ENCODE measurements around the gene NFATC4. TPM values are rescaled to one million over a fixed set of nuclear protein-coding genes. Genes with fewer than 3 reads are reported as not detected.

The NFATC4 gene
- total RNA-seq, 1 experiment from 2014 or later: 60.7 TPM

- TF ChIP-seq AFF4 (CRISPR knock-in tag; IDR thresholded peaks at IDR 0.05; ENCODE audit: borderline replicate concordance) (no peak), ZSCAN18 (CRISPR knock-in tag; IDR thresholded peaks at IDR 0.05) (no peak), ZNF512 (CRISPR knock-in tag; IDR thresholded peaks at IDR 0.05; ENCODE audit: borderline replicate concordance) (no peak), MXD4 (CRISPR knock-in tag; IDR thresholded peaks at IDR 0.05; ENCODE audit: borderline replicate concordance) (no peak), NR1H2 (CRISPR knock-in tag; IDR thresholded peaks at IDR 0.05) (no peak), ZNF671 (CRISPR knock-in tag; IDR thresholded peaks at IDR 0.05) (no peak), EMX1 (CRISPR knock-in tag; IDR thresholded peaks at IDR 0.05) (no peak)
Measured at GRCh38 chr14:24369463-24369862, 1.5 kb downstream of the NFATC4 start (continued).

GRCh38 chr14:24369907-24370687 lies 2.1 kb downstream of the NFATC4 start:
- no peak for DNase-seq (ENCODE audit: low spot score)
- peaks cover under 1% of the 10 kb centered on the region; the same call in 1 of the 2 replicates for H3K27me3 Mint-ChIP-seq (ENCODE audit: low read depth)
- H3K9me3 Mint-ChIP-seq: no peaks in the 10 kb centered on the region
- H3K27ac Mint-ChIP-seq: no peak overlapping the region
- ChIA-PET POLR2A (interaction anchor here (1.3 kb wide), 1 partner anchor 62 kb away, joined by 6 read pairs; no protein-coding TSS in a partner anchor), CTCF (interaction anchor here (0.9 to 3.7 kb wide), 7 partner anchors 20 to 66 kb away, joined by 3 to 29 read pairs (median 5); partner anchors contain the start of genes CBLN3, KHNYN and NYNRIN)
- no peak overlapping the region for H3K4me3 Mint-ChIP-seq
- peaks cover 4% of the 10 kb centered on the region; the same call in 1 of the 2 replicates for H3K36me3 Mint-ChIP-seq
- no peak for ATAC-seq
- H3K4me1 Mint-ChIP-seq: peaks cover 13% of the 10 kb centered on the region
- TF ChIP-seq FOXJ3 (CRISPR knock-in tag; IDR thresholded peaks at IDR 0.05; ENCODE audit: borderline replicate concordance) (no peak), GABPB1 (CRISPR knock-in tag; IDR thresholded peaks at IDR 0.05) (no peak), ZBTB43 (CRISPR knock-in tag; IDR thresholded peaks at IDR 0.05) (no peak), PRDM15 (CRISPR knock-in tag; IDR thresholded peaks at IDR 0.05) (no peak), ZNF317 (CRISPR knock-in tag; IDR thresholded peaks at IDR 0.05; ENCODE audit: borderline replicate concordance, low read depth) (no peak), ATF3 (CRISPR knock-in tag; conservative IDR thresholded peaks at IDR 0.05) (no peak), ELF4 (CRISPR knock-in tag; IDR thresholded peaks at IDR 0.05; ENCODE audit: low read depth) (no peak), NR3C1 (CRISPR knock-in tag; conservative IDR thresholded peaks at IDR 0.05; ENCODE audit: low read depth) (no peak), CREM (CRISPR knock-in tag; IDR thresholded peaks at IDR 0.05) (no peak), TEAD4 (CRISPR knock-in tag; IDR thresholded peaks at IDR 0.05) (no peak), TCF7 (CRISPR knock-in tag; IDR thresholded peaks at IDR 0.05; ENCODE audit: low read depth) (no peak), GRHL2 (CRISPR knock-in tag; IDR thresholded peaks at IDR 0.05; ENCODE audit: insufficient replicate concordance, severe bottlenecking) (no peak), NFATC4 (CRISPR knock-in tag; IDR thresholded peaks at IDR 0.05) (no peak), RELA (CRISPR knock-in tag; IDR thresholded peaks at IDR 0.05; ENCODE audit: borderline replicate concordance) (no peak)
